GM23338 (cell line): ENCODE measurements around the gene BSND. TPM values are rescaled to one million over a fixed set of nuclear protein-coding genes. Genes with fewer than 3 reads are reported as not detected.

ENCODE experiments used
- ATAC-seq: fragments of 200-7000 bp; cut with Tn5 transposase; 3 replicates; pipeline ENCODE4 v1.9.1; 2020
- DNase-seq: peaks from one replicate; pipeline ENCODE4 v3.0.0-alpha.2; 2015; ENCODE audit warnings: low spot score
- H2AFZ ChIP-seq: fragments of 200-600 bp; sonication (generic); 2 replicates; pipeline ENCODE4 v1.8.0; 2016; ENCODE audit warnings: antibody characterized with exemption, mild to moderate bottlenecking, moderate library complexity
- H3F3A ChIP-seq: fragments of 200-600 bp; sonication (generic); replicated peaks from 2 replicates; pipeline ENCODE4 v1.8.0; 2017; ENCODE audit warnings: antibody characterized with exemption, mixed run types, low read depth
- H3K27ac ChIP-seq: fragments of 200-600 bp; sonication (generic); 2 replicates; pipeline ENCODE4 v1.6.1; 2016; ENCODE audit warnings: low read depth
- H3K27me3 ChIP-seq: fragments of 200-600 bp; sonication (generic); 2 replicates; pipeline ENCODE4 v1.8.0; 2016; ENCODE audit warnings: mild to moderate bottlenecking, mixed run types, moderate library complexity; ENCODE audit not compliant: insufficient read depth
- H3K36me3 ChIP-seq: fragments of 200-600 bp; sonication (generic); 2 replicates; pipeline ENCODE4 v1.8.0; 2016; ENCODE audit warnings: mild to moderate bottlenecking; ENCODE audit not compliant: insufficient read depth
- H3K4me1 ChIP-seq: fragments of 200-600 bp; sonication (generic); 2 replicates; pipeline ENCODE4 v1.8.0; 2016; ENCODE audit warnings: mild to moderate bottlenecking, moderate library complexity; ENCODE audit not compliant: insufficient read depth
- H3K4me2 ChIP-seq: fragments of 200-600 bp; sonication (generic); 2 replicates; pipeline ENCODE4 v1.7.1; 2017; ENCODE audit warnings: mixed run types
- H3K4me3 ChIP-seq: fragments of 200-600 bp; sonication (generic); 2 replicates; pipeline ENCODE4 v1.6.1; 2016; ENCODE audit warnings: mixed run types
- H3K79me2 ChIP-seq: fragments of 200-600 bp; sonication (generic); replicated peaks from 2 replicates; pipeline ENCODE4 v1.8.0; 2017; ENCODE audit warnings: mild to moderate bottlenecking; ENCODE audit not compliant: insufficient read depth
- H3K9me2 ChIP-seq: fragments of 200-600 bp; sonication (generic); 2 replicates; pipeline ENCODE4 v1.8.0; 2017; ENCODE audit not compliant: insufficient read depth
- H4K20me1 ChIP-seq: fragments of 200-600 bp; sonication (generic); replicated peaks from 2 replicates; pipeline ENCODE4 v1.8.0; 2017; ENCODE audit warnings: mild to moderate bottlenecking; ENCODE audit not compliant: insufficient read depth
- H3K27ac Mint-ChIP-seq: 2 replicates; pipeline ENCODE4 v1.8.0; 2020; ENCODE audit warnings: inconsistent platforms, mild to moderate bottlenecking, moderate library complexity, mixed read lengths
- H3K27me3 Mint-ChIP-seq: 3 replicates; pipeline ENCODE4 v1.8.0; 2022; ENCODE audit warnings: low read depth, mild to moderate bottlenecking, moderate library complexity, mixed read lengths, inconsistent platforms; ENCODE audit not compliant: insufficient read depth, poor library complexity
- H3K36me3 Mint-ChIP-seq: 3 replicates; pipeline ENCODE4 v1.8.0; 2021; ENCODE audit warnings: low read depth, mild to moderate bottlenecking, inconsistent platforms, moderate library complexity, mixed read lengths
- H3K4me1 Mint-ChIP-seq: 3 replicates; pipeline ENCODE4 v1.8.0; 2020; ENCODE audit warnings: mild to moderate bottlenecking, inconsistent platforms, mixed read lengths
- H3K4me3 Mint-ChIP-seq: 3 replicates; pipeline ENCODE4 v1.8.0; 2021; ENCODE audit warnings: moderate library complexity, mild to moderate bottlenecking, inconsistent platforms, mixed read lengths
- H3K9me3 Mint-ChIP-seq: 3 replicates; pipeline ENCODE4 v1.8.0; 2020; ENCODE audit warnings: moderate library complexity, mild to moderate bottlenecking, inconsistent platforms, mixed read lengths
- CREB1 ChIP-seq: fragments of 250-450 bp; sonication (Bioruptor Pico); IDR thresholded peaks from 2 replicates; pipeline ENCODE4 v1.5.0; 2020; ENCODE audit warnings: low read depth, mild to moderate bottlenecking, moderate library complexity
- ETS1 ChIP-seq: IDR thresholded peaks from 2 replicates; pipeline ENCODE4 v1.6.1; 2016; ENCODE audit warnings: antibody characterized with exemption
- EZH2 ChIP-seq: fragments of 200-600 bp; sonication (generic); IDR thresholded peaks from one replicate; pipeline ENCODE4 v1.8.0; 2017; ENCODE audit warnings: antibody characterized with exemption, mild to moderate bottlenecking, low read depth; ENCODE audit not compliant: unreplicated experiment
- EZH2phosphoT487 ChIP-seq: fragments of 200-600 bp; sonication (generic); IDR thresholded peaks from one replicate; pipeline ENCODE4 v1.8.1; 2018; ENCODE audit warnings: antibody characterized with exemption; ENCODE audit not compliant: unreplicated experiment
- JUNB ChIP-seq: IDR thresholded peaks from one replicate; pipeline ENCODE4 v1.6.1; 2016; ENCODE audit warnings: antibody characterized with exemption; ENCODE audit not compliant: unreplicated experiment
- NANOG ChIP-seq: IDR thresholded peaks from 2 replicates; pipeline ENCODE4 v1.6.1; 2016; ENCODE audit warnings: antibody characterized with exemption, borderline replicate concordance
- POLR2AphosphoS5 ChIP-seq: IDR thresholded peaks from 2 replicates; pipeline ENCODE4 v1.6.1; 2016; ENCODE audit warnings: antibody characterized with exemption, low read depth
- REST ChIP-seq: IDR thresholded peaks from one replicate; pipeline ENCODE4 v1.6.1; 2018; ENCODE audit warnings: antibody characterized with exemption; ENCODE audit not compliant: unreplicated experiment
- STAT1 ChIP-seq: IDR thresholded peaks from one replicate; pipeline ENCODE4 v1.6.1; 2016; ENCODE audit warnings: antibody characterized with exemption; ENCODE audit not compliant: unreplicated experiment
- ZNF114 ChIP-seq: fragments of 250-450 bp; sonication (Bioruptor Pico); IDR thresholded peaks from 2 replicates; pipeline ENCODE4 v1.5.0; 2020; ENCODE audit warnings: mild to moderate bottlenecking, moderate library complexity
- polyA plus RNA-seq: library from polyadenylated mRNA; unstranded; fragments of >200 nt; fragmentation: Nextera tagmentation; extraction: Ambion mirVana; gene quantifications from 2 replicates; pipeline ENCODE4 v1.2.1, GENCODE V29; 2016
- total RNA-seq: library from RNA; depleted of rRNA; stranded (reverse); fragments of >200 nt; shearing (Covaris generic); gene quantifications from 2 replicates; pipeline ENCODE4 v1.2.3, GENCODE V29; 2014
- TF ChIP-seq, protein P1 (sequence below): fragments of 250-450 bp; sonication (Bioruptor Pico); IDR thresholded peaks from 2 replicates; pipeline ENCODE4 v1.5.0; 2020; ENCODE audit warnings: mild to moderate bottlenecking, moderate library complexity

BSND gene
- total and polyA plus RNA-seq, 2 experiments from 2014 or later = 0.55 to 1.4 TPM

DNA sequence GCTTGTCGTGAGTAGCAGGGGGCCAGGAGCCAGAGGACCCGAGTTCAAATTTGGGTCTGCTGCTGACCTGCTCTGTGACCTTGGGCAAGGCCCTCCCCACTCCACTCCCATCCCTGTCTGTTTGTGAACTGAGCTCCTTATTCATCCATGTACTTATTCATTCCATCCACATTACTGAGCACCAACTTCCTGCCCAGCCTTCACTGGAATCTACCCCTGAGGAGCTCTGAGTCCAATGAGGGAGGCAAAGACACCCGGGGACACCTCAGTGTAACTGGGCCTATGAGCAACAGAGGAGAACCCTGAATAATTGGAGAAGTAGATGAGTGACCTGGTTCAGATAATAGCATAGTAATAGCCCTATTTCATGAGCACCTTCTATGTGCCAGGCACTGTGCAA, 8.9 kb downstream of the BSND start:
- H3K4me2 ChIP-seq = no peak overlapping the region
- peaks cover 9% of the 10 kb centered on the region for H3K36me3 Mint-ChIP-seq
- no peak overlapping the region for H3K4me3 Mint-ChIP-seq
- no peak overlapping the region for H3K27ac Mint-ChIP-seq
- peaks cover 17% of the 10 kb centered on the region for H3K9me3 Mint-ChIP-seq
- H3K27me3 Mint-ChIP-seq = peaks cover 3% of the 10 kb centered on the region
- H2AFZ ChIP-seq = no peak overlapping the region
- peaks cover 15% of the 10 kb centered on the region for H3K4me1 Mint-ChIP-seq
- TF ChIP-seq ZNF114 (CRISPR knock-in tag) (no peak), CREB1 (CRISPR knock-in tag) (no peak), EZH2 (no peak), POLR2AphosphoS5 (no peak), REST (no peak), ETS1 (no peak), NANOG (no peak), JUNB (no peak), EZH2phosphoT487 (no peak), STAT1 (no peak)
- TF ChIP-seq, protein P1, sequence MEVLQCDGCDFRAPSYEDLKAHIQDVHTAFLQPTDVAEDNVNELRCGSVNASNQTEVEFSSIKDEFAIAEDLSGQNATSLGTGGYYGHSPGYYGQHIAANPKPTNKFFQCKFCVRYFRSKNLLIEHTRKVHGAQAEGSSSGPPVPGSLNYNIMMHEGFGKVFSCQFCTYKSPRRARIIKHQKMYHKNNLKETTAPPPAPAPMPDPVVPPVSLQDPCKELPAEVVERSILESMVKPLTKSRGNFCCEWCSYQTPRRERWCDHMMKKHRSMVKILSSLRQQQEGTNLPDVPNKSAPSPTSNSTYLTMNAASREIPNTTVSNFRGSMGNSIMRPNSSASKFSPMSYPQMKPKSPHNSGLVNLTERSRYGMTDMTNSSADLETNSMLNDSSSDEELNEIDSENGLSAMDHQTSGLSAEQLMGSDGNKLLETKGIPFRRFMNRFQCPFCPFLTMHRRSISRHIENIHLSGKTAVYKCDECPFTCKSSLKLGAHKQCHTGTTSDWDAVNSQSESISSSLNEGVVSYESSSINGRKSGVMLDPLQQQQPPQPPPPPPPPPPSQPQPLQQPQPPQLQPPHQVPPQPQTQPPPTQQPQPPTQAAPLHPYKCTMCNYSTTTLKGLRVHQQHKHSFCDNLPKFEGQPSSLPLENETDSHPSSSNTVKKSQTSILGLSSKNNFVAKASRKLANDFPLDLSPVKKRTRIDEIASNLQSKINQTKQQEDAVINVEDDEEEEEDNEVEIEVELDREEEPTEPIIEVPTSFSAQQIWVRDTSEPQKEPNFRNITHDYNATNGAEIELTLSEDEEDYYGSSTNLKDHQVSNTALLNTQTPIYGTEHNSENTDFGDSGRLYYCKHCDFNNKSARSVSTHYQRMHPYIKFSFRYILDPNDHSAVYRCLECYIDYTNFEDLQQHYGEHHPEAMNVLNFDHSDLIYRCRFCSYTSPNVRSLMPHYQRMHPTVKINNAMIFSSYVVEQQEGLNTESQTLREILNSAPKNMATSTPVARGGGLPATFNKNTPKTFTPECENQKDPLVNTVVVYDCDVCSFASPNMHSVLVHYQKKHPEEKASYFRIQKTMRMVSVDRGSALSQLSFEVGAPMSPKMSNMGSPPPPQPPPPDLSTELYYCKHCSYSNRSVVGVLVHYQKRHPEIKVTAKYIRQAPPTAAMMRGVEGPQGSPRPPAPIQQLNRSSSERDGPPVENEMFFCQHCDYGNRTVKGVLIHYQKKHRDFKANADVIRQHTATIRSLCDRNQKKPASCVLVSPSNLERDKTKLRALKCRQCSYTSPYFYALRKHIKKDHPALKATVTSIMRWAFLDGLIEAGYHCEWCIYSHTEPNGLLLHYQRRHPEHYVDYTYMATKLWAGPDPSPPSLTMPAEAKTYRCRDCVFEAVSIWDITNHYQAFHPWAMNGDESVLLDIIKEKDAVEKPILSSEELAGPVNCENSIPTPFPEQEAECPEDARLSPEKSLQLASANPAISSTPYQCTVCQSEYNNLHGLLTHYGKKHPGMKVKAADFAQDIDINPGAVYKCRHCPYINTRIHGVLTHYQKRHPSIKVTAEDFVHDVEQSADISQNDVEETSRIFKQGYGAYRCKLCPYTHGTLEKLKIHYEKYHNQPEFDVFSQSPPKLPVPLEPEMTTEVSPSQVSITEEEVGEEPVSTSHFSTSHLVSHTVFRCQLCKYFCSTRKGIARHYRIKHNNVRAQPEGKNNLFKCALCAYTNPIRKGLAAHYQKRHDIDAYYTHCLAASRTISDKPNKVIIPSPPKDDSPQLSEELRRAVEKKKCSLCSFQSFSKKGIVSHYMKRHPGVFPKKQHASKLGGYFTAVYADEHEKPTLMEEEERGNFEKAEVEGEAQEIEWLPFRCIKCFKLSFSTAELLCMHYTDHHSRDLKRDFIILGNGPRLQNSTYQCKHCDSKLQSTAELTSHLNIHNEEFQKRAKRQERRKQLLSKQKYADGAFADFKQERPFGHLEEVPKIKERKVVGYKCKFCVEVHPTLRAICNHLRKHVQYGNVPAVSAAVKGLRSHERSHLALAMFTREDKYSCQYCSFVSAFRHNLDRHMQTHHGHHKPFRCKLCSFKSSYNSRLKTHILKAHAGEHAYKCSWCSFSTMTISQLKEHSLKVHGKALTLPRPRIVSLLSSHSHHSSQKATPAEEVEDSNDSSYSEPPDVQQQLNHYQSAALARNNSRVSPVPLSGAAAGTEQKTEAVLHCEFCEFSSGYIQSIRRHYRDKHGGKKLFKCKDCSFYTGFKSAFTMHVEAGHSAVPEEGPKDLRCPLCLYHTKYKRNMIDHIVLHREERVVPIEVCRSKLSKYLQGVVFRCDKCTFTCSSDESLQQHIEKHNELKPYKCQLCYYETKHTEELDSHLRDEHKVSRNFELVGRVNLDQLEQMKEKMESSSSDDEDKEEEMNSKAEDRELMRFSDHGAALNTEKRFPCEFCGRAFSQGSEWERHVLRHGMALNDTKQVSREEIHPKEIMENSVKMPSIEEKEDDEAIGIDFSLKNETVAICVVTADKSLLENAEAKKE = no peak
- H3F3A ChIP-seq = no peaks in the 10 kb centered on the region
- H3K27me3 ChIP-seq = 0 out of 2 replicates have a peak, but pooled peaks cover 1% of the 10 kb centered on the region
- H3K9me2 ChIP-seq = no peaks in the 10 kb centered on the region
- H3K4me3 ChIP-seq = no peak overlapping the region
- no peaks in the 10 kb centered on the region for H3K79me2 ChIP-seq
- H3K4me1 ChIP-seq = peaks cover 16% of the 10 kb centered on the region; the same call in 1 of the 2 replicates
- no peak overlapping the region for H3K27ac ChIP-seq
- no peak for DNase-seq
- H3K36me3 ChIP-seq = no peaks in the 10 kb centered on the region
- no peaks in the 10 kb centered on the region for H4K20me1 ChIP-seq
- no peak for ATAC-seq
